Sigmoid colon (tissue), 3 donors: ENCODE data around the gene ID3.

Experiments
- POLR2A ChIP-seq, 2 donors: fragments of 450-650 bp; IDR thresholded peaks; one replicate each; pipeline ENCODE4 v1.6.1; 2016; ENCODE audit warnings: antibody characterized with exemption in 2 of 2, mild to moderate bottlenecking in 2 of 2, moderate library complexity in 2 of 2
- TF ChIP-seq, protein P1 (sequence below), 4 experiments: fragments of 450-650 bp in 3 of 4; fragments of 200-600 bp in 1 of 4; IDR thresholded peaks; one replicate each; pipeline ENCODE4 v1.5.1; 2016 to 2019; ENCODE audit warnings: antibody characterized with exemption in 4 of 4, mild to moderate bottlenecking in 3 of 4, moderate library complexity in 2 of 4

DNA sequence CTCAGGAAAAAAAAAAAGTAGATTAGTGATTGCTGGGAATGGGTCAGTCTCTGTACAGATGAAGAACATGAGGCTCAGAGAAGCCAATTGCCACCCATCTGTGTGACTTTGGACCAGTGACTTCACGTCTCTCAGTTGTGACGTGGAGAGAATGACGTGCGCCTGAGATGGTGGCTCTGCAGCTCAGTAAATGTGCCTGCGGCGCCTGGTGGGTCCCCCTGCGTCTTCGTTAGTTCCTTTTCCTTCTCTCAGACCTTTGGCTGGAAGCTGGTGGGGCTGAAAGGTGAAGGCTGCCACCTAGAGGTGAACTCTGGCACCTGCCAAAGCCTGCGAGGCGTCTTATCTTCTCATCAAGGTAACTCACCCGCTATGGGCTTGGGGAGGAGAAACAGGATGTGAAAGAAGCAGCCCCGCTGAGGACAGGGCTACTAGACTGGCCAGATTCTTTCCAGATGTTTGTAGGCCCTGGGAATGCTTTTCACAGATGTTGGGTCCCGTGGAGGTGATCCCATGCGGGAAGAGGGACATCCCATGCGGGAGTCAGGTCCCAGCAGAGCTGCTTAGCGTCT, 19.5 kb downstream of the ID3 start:
- no peak for TF ChIP-seq POLR2A (IDR thresholded peaks at IDR 0.05)
- TF ChIP-seq, protein P1, sequence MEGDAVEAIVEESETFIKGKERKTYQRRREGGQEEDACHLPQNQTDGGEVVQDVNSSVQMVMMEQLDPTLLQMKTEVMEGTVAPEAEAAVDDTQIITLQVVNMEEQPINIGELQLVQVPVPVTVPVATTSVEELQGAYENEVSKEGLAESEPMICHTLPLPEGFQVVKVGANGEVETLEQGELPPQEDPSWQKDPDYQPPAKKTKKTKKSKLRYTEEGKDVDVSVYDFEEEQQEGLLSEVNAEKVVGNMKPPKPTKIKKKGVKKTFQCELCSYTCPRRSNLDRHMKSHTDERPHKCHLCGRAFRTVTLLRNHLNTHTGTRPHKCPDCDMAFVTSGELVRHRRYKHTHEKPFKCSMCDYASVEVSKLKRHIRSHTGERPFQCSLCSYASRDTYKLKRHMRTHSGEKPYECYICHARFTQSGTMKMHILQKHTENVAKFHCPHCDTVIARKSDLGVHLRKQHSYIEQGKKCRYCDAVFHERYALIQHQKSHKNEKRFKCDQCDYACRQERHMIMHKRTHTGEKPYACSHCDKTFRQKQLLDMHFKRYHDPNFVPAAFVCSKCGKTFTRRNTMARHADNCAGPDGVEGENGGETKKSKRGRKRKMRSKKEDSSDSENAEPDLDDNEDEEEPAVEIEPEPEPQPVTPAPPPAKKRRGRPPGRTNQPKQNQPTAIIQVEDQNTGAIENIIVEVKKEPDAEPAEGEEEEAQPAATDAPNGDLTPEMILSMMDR (IDR thresholded peaks at IDR 0.05): peak; percentile 78 to 91 (median 88)
